Forelimb muscle (tissue), 1 donor: ENCODE data around the gene PTK6. TPM values are rescaled to one million over a fixed set of nuclear protein-coding genes. Genes with fewer than 3 reads are reported as not detected.
"Not testable (repeated sequence)": the region's sequence is repeated elsewhere in the genome, so short reads cannot be mapped to it uniquely, and the experiment has no call there.

Source experiments
- DNase-seq: peaks from one replicate; pipeline ENCODE4 v3.0.0-alpha.2; 2013; ENCODE audit warnings: low read depth
- polyA plus RNA-seq: library from polyadenylated mRNA; unstranded; fragments of 120-200 nt; gene quantifications from one replicate; pipeline ENCODE4 v1.2.1, GENCODE V29; 2013; ENCODE audit not compliant: insufficient read length

Gene PTK6
- polyA plus RNA-seq, 1 donor = 0.34 TPM

DNA sequence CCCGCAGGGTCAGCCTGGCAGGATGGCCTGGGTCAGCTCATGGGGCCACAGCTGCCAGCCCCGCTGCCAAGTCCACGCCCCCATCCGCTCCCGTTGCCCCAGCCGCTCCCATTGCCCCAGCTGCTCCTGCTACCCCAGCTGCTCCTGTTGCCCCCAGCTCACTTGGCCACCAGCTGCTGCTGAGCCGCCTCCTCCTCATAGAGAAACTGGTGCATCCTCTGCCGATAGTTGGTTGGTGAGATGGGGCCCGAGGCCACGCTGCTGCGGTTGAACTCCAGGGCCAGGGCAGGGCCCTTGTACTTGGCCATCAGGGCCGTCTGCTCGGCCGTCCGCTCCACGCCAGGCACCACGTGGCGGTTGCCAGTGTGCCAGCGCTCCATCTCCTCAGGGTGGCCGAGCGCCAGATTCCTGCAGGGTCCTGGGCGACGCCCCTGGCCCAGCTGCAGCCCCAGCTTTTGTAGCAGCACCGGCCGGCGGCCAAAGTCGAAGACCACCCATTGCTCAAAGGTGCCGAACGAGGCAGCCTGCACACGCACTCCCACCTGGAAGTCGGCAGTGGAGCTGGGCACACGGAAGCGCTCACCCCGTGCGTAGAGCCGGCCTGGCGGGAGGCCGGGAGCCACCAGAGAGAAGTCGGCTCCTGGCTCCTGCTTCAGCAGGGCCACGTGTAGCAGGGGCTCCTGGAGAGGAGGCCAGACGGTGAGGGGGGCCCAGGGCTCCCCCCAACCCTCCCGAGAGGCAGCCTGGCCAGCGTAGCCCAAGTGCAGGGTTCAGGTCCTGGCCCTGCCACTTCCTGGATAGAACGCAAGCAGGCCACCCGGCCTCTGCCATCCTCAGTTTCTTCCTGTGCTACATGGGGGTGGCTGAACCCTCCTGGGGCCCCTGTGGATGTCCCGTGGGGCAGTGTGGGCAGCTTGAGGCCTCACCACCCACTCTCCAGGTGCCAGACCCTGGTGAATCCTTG, 32.1 kb upstream of the PTK6 start:
- no peak for DNase-seq

DNA sequence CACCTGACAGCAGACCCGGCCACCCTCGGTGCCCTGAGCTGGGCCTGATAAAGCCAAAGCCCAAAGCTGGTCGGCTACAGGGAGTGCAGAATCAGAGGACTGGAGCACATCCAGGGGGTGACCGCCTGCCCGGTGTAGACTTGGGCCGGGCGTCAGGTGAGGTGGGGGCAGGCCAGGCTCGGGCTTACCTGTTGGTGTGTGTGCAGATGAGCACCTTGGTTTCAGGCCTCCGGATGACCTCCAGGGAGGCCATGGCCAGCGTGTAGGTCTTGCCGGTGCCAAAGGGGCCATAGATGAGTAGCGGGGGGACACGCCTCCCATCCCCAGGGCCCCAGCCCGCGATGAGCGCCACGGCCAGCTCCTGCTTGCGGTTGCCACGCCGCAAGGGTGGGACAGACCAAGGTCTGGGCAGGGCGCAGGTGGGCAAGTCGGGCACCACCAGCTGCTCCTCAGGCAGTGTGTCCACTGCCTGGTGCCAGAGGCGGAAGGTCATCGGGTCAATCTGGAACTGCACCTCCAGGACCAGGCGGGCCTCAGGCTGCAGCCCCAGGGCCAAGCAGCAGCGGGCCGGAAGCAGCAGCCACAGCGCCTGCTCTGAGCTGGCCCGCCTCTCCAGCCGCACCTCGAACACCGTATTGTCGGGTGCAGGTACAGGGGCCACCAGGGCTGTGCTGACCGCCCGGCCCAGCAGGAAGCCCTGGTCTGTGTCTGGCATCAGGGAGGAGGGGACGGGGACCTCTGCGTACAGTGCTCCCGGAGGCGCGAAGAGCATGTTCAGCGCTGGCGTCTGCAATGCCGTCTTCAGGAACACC, 31.2 kb upstream of the PTK6 start:
- no peak for DNase-seq

DNA sequence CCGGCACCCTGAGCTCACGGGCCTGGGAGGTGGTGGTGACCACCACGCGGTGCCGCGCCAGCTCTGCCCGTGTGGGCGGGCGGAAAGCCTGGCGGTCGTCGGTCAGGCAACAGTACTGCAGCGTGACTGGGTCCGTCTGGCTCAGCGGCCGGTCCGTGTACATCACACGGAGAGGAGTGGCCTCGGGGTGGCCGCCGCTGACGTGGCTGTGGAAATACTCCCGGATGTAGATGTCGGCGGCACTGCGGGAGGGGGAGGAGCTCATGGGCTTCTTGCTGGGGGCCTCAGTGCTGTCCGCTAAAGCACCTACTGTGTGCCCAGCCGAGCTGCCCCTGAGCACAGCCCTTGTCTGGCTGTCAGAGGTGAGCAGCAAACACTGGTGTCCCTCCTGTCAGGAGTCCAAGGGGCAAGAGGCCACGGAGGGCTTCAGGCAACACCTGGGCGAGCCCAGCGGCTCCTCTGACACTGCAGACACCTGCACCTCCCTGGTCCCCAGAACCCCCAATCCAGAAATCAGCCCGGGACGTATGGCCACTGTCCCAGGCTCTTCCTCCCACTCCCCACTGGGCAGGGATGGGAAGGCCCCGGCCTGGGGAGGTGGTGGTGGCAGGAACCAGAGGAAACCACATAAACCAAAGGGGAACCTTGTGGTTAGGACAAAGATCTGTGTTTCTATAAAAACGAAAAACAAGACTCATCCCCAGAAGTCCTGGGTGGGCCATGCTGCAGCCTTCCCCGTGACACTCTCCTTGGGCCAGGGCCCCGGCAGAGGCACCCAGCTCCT, 30.4 kb upstream of the PTK6 start:
- DNase-seq = no peak

DNA sequence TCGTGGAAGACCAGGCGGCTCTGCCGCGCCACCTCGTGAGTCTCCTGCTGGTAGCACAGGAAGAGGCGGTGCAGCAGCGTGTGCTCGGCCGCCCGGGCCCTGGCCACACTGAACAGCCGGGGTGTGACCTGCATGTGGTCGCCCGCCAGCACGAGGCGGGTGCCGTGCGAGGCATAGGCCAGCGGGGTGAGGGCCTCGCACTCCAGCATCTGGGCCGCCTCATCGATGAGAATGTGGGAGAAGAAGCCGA, 29.9 kb upstream of the PTK6 start:
- no peak for DNase-seq

DNA sequence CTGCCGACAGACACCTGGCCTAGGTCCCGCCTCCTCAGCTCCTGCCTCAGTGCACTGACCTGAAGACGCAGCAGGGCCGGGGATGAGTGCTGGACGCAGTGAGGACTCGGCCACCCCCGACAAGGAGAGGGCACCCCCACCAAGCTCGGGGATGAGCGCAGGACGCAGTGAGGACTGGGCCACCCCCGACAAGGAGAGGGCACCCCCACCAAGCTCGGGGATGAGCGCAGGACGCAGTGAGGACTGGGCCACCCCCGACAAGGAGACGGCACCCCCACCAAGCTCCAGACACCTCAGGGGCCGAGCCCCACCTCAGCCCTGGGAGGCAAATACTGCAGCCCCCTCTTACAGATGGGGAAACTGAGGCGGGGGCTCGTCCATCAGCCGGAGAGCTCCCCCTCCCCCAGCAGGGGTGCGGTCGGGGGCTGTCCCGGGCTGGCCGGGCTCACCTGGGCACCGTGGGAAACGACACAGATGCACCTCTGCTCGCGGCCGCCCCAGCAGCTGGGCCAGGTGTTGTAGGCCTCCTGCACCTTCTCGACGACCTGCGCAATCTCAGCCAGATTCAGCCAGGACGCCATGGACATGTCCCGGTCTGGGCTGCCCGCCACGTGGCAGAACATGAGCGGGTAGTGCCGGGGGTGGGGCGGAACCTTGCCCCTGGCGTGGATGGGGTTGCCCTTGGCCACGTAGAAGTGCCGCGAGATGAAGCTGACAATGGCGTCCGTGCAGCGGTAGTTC, 29.4 kb upstream of the PTK6 start:
- no peak for DNase-seq

DNA sequence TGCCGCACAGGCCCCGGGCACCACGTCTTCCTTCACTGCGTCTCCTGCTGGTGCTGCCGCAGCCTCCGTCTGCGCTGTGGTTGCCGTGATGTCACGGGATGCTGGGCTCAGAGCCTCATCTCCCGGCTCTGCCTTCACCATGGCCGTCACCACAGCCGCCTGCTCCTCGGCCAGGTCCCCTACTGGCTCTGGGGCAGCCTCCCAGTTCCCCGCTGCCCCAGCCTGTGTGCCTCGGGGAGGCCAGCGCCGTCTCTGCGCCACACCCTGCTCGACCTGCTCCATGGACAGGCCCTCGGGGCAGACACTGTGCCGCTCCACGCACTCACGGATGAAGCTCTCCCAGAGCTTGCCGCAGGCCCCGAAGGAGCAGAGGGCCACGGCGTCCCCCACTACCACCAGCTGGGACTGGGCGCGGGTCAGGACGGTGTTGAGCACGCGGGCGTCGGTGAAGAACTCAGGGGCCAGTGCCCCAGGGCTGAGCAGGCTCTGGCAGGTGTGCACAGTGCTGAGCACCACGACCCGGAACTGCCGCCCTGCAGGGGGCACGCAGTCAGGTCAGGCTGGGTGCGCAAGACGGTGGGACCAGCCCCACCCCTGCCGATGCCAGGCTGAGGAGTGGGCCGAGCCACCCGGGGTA, 28.6 kb upstream of the PTK6 start:
- DNase-seq = no peak

DNA sequence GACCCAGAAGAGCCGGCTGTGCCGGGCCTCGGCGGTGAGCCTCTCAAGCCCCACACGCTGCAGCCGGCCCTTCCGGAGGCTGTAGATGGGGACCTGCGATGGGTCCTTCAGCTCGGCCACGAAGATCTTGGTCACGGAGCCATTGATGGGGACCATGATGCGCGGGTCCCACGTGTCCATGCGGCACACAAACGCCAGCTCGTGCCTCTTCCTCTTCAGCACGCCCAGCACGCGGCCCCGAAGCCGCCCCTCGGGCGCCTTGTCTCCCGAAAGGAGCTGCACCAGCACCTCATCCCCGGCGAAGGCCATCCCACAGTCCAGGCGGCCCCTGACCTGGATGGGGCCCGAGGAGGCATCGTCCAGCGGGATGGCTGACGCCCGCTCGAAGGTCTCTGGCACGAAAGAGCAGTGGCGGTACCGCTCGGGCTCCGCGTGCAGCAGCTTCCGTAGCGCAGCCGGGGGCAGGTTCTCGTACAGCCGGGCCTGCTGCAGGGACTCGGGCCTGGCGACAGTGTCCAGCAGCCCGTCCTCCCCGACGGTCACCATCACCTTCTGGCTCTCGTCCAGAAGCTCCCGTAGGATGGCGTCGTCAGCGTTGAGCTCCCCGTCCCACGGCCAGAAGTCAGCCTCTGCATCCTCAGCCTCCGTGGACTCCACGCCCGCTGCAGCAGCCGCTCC, 28.0 kb upstream of the PTK6 start:
- no peak for DNase-seq

DNA sequence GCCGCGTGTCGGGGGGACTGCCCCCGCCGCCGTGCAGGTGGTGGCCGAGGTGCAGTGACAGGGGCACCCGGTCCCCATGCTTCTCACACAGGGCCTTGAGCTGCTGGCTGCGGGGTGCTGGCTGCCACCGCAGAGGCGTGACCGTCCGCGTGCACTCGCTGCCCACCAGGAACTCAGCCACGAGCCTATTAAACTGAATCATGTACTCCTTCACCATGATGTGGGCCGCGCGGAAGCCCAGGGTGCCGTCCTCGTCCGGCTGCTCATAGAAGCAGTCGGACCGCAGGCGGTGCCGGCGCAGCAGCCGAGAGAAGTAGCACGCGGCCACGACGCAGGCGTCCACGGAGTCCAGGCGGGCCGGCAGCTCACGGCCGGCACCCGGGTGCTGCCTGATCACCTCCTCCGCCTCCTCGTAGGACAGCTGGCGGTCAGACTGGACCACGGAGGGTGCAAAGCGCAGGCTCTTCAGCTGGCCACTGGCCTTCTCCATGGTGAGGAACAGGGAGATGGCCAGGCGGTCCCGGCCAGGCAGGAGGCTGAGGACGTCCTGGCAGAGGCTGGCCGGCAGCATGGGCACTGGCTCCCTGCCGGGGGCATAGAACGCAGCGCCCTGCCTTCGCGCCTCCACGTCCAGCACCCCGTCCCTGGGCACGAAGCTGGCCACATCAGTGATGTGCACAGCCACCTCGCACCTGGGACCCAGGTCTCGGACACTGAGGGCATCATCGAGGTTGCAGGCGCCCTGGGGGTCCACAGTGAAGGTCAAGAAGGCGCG, 27.0 kb upstream of the PTK6 start:
- no peak for DNase-seq

DNA sequence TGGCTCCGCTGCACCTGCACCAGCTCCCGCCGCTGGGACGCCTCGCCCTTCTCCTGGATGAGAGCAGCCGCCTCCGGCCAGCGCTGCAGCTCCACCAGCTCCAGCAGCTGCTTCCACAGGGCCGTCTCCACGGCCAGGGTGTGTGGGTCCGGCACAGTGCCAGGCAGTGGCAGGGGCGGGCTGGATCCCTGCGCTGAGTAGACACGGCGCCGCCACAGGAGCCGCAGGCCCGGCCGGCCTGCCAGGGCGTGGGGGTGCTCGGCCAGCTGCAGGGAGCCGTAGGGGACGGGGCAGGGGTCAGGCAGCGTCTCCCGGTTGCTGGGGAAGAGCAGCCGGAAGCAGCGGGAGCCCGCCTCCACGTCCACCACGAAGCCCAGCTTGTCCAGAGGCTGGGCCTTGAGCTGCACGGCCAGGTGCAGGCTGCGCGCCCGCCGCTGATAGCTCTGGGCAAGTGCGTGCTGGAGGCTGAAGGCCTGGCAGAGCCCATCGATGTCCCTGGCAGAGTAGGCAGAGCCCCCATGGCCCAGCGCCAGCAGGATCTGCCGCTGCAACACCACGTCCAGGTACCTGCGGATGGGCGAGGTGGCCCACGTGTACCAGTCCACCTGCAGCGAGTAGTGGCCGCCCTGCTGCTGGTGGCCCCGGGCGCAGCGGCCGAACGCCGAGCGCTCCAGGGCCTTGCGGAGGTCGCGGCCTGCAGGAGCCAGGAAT, 26.2 kb upstream of the PTK6 start:
- no peak for DNase-seq

DNA sequence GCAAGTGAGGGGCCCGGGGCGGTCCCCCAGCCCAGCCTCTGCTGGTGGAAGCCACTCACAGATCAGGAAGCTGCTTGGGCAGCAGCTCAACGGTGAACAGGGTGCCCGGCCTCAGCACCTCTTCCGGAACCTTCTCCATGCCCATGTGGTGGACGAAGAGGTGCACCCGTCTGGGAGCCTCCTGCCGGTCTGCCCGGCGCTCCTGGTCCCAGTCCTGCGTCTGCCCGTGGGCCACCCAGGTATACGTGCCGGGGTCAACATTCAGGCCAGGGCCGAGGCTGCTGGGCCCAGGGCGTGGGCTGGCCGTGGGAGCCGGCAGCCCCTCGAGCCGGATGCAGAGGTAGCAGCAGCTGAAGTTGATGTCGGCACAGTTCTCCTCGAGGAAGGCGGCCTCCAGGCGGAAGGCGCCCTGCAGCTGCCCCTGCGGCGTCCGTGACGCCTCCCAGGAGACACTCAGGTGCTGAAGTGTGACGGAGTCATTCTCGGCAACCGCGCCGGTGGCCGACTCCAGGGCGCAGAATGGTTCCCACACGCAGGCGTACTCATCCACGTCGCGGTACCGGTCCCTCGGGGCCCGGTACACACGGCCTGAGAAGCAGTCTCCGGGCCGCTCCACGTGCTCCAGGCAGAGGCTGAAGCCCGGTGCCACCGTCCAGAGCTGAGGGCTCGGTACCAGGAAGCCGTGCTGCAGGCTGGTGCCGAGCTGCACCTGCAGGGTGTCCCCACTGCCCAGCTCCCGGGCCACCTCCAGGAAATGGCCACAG, 25.5 kb upstream of the PTK6 start:
- no peak for DNase-seq

DNA sequence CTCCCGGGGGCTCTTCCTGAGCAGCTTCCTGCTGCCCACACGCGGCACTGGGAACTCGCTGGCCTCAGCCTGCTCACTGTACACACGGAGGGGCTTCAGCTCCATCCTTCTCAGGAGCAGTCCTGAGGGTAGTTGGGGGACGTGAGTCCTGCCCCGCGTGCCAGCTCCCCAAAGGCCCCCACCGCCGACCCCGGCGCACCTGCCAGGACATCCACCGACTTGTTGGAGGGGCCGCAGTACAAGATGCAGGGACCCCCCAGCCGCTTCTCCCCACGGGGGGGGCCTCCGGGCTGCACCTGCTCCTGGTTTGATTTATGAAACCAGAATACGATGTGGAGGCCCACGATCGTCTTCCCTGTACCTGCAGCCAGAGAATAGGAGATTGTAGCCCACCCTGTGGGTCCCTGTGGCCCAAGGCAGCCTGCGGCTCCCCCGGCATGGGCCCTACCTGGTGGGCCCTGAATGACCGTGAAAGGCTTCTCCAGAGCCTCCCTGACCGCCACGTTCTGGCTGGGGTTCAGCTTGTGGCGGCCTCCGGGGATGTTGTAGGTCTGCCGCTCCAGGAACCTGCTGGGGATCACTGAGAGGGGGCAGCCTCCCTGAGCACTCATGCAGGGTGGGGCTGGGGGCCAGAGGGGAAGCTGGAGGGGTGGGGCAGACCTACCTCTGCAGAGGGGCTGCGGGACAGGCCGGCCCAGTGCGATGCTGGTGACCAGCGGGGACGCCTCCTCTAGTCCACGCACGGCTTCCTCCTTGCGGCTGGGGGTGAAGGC, 24.6 kb upstream of the PTK6 start:
- no peak for DNase-seq

DNA sequence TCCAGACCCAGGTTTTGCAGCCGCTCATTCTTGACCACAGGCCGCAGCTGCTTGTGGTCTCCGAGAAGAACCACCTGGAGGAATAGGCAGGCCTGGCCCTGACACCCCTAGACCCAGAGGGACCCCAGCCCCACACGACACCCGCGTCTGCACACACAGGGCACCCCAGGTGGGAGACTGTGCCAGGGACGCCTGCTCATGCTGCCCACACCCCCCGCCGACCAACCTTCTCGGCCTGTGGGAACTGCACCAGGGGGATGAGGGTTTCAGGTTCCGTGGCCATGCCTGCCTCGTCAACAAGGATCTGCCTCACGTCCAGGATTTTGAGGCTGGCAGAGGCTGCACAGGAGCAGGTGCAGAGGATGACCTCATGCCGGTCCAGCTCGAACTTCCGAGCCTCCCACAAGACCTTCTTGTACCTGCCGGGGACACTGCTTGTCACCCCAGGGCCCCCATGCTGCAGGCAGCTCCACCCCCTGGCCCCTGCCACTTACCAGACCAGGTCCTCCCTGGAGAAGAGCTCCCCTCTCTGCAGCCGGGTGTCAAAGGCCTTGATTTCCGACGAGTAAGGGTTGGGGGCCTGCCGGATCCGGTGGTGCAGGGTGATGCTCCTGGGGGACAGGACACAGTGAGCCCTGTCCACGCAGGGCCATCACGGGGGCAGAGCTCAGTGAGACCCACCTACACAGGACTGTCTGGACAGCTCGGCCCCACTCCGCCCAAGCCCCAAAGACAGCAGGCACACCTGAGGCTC, 23.9 kb upstream of the PTK6 start:
- DNase-seq = no peak

DNA sequence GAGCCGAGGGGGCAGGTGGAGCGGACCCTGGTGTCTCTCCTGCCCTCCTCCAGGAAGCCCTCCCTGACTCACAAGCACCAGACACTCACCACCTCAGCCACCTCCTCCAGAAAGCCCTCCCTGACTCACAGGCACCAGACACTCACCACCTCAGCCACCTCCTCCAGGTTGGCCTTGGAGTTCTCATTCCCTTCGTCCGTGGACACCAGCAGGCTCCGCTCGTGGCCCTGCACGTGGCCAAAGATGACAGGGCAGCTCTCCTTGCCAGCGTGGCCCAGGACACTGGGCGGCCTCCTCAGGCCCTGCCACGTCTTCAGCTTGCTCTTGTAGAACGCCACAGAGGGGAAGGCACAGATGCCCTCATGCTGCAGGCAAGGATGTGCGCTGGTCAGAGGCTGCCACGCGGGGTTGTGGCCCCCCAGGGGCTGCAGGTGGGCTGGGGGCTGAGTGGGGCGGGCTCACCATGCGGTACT, 23.2 kb upstream of the PTK6 start:
- no peak for DNase-seq

DNA sequence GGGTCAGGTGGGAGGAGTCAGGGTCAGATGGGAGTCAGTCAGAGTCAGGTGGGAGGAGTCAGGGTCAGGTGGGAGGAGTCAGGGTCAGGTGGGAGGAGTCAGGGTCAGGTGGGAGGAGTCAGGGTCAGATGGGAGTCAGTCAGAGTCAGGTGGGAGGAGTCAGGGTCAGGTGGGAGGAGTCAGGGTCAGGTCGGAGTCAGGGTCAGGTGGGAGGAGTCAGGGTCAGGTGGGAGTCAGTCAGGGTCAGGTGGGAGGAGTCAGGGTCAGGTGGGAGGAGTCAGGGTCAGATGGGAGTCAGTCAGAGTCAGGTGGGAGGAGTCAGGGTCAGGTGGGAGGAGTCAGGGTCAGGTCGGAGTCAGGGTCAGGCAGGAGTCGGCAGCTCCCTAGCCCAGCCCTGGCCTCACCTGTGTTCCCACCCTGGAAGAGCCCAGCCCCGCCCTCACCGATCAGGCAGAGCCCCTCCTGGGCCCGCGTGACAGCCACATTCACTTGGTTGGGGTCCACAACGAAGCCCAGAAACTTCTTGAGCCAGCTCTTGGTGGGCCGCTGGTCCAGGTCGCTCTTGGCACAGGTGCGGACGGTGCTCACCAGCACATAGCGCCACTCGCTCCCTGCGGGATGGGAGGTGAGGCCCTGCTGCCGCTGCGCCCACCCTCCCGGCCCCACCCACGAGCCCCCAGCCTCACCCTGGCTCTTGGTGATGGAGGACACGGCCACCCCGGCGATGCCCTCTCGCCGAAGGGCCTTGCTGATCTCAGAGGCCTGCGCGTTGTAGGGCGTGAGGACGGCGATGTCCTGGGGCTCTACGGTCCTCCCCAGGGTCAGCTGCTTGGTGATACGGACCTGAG, 22.5 kb upstream of the PTK6 start:
- DNase-seq = not testable (repeated sequence)

DNA sequence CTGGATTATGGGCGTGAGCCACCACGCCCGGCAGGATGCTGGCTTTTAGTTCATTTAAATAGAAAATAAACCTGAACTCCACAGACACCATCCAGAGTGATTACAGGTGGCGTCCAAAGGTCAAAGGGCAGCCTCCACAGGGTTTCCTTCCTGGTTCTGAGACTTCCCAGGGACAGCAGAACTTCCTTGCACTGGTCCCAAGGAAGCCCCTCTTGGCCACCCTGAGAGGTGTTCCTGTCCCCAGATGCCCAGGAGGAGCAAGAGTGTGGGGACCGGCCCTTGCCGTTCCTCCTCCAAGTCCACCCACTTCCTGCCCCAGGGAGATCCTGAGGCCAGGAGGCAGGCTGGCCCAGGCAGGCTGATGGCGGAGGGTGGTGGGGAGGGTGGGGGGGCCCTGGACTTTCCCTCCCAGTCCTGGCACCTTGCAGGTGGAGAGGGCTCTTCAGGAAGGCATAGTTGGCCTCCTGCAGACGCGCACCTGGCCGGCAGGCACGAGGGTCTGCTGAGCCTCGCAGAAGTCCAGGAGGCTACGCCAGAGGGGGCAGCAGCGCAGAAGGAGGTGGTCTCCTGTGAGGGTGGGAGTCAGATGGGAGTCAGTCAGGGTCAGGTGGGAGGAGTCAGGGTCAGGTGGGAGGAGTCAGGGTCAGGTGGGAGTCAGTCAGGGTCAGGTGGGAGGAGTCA, 21.8 kb upstream of the PTK6 start:
- no peak for DNase-seq
